HG03558 (cell line): ENCODE data around the gene FOXF2.

Source experiments
- ATAC-seq: cut with Tn5 transposase; IDR thresholded peaks from one replicate; pipeline ENCODE4 v1.9.1; 2021; ENCODE audit warnings: moderate number of reproducible peaks; ENCODE audit not compliant: unreplicated experiment; ENCODE audit errors: extremely low read depth

The FOXF2 gene

DNA sequence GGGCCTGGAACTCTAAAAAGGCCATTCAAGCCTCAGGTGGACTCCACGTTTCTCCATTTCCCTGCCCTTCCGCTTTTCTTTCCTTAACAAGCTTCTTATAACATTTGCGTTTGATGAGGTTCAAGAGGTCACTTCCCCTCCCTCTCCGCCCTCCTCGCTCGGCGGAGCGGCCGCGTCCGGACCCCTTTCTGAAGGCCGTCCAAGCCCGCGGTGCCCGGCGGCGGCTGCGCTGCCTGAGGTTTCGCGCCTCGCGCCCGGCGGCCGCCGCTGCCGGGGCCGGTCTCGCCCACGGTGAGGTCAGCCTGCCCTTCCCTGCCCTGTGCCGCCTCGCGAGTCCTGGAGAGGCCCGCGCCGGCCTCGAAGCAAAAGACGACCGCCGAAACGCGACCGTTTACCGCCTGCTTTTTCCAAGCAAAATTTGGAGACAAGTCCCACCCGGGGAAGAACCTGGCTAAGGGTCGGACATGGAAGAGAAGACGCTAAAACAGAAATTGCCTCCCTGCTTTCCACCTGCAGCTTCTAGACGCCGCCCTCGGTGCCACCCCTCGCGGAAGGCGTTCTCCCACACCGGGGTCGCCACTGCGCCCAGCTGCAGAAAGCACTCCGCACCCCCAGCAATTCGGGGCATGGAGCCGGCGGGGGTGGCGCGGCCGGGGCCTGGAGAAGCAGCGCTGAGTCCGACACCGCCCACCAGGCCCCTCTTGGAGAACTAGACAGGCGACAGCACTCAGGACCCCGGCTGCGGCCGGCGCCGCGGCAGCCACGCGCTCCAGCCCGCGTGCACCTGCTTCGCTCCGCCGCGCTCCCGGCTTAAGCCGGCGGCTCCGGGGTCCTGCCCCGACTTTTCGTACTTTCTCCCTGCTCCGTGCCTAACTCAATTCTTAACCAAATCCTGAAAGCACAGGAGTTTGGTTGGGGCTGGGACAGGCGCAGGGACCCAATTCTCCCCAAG is 11.0 kb upstream of the FOXF2 start:
- no peak for ATAC-seq

DNA sequence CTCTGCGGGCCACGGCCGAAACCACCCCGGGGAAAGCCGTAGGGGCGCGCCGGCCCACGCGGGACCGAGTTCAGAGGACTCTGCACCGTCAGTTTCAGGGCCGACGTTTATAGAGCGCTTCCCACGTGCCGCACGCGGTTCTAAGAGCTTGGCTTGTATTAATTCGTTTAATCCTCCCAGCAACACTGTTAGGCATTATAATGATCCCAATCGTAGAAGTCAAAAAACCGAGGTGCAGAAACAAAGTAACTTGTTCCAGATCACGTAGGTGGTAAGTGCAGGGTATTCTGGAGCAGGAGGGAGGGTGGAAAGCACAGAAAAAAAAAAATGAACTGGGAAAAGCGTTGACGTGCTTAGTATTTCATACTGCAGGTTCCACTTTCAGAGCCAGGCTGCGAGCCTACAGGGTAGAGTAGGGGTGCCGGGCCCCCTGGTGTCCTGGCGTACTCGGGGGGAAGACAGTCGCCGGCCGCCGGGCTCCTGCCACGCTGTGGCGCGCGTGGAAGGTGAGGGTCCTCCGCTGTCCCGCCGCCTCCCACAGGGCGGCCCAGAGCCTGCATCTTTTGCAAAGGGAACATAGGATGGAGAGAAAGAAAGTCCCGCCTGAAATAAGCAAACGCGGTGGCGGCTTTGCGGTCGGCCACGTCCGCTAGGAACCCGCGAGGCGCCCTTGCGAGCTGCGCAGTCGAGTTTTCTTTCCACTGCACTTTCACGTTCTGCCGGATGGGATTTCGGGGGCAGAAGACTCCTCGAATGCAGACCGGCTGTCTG is 10.2 kb upstream of the FOXF2 start:
- ATAC-seq = no peak

DNA sequence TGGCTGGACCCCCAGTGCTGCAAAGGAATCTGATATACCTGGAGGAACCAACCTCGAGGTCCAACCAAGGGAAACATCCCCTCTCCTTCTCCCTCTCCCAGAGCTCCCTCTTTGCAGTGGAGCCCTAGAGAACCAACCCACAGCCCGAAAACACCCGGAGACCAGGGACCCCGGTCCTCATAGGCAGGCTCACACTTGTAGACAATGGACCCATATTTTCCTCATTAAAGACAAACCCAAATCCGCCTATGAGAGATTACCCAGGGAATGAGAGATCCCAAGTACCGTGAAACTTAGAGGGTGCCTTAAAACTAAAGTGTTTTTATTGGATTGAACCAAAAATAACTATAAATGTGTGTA is 9.6 kb upstream of the FOXF2 start:
- ATAC-seq = no peak

DNA sequence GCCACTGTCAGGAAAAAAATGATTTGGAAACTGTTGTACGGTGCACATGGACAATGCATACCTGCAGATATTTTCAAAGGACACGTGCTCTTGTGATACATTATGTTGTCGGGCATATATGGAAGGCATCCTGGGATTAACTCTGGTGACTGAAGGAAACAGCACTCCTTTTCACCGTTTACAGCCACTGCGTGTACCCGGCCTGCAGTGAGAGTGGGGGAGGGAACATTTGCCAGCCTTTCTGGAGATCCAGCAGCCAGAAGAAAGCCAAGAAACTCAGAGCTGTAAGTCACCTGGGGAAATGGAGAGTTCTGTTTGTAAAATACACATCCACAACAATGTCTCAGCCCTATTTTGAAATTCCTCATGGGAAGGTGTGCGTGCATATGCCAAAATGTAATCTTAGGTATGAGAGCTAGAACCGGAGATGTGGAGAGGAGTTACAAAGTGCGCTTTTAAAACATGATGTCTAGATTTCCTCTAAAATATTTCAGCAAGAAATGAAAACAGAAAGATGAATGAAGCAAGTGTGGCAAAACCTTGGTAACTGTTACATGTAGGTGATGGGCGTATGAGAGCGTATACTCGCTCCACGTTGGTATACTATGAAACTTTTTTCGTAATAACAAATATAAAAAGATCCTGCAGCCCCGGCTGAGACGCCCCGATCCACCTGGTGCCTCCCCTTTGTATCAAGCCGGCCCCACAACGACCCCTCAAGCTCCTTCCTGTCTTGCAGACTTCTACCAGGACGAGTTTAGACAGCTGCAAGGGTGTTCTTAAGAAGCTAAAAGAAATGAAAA is 8.6 kb upstream of the FOXF2 start:
- no peak for ATAC-seq

DNA sequence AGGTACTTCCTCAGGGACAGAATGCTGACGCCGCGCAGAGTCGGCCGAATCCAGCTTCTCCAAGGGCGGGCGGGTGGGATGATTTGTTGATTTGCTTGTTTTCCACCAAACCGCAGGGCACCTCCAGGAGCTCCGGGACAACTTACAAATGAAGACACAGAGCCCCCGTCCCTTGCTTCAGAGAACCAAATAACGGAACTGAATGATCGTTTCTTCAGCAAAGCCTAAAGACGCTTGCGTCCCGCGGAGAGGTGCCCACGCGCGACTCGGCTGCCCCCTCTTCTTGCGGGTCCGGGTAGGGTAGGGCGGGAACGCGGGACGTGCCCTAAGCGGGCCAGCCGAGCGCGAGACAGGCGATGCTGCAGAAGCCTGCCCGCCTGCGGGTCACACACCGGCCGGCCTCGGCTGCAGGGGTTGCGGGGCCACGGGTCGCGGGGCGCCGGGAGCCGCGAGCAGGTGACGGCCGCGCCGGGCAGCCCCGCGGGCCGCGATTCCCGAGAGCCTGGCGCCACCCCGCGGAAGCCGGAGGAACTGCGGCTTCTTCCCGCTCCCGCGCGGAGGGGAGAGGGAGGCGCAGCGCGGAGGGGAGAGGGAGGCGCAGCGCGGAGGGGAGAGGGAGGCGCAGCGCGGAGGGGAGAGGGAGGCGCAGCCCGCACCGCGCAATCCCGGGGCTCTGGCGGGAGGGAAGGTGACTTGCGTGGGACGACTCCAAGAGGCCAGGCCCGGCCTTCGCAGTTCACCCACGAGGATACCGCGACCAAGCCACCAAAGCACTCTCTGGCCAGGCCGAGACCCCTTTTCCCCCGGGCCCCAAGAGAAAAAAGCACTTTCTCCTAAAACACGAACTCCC is 7.7 kb upstream of the FOXF2 start:
- ATAC-seq = no peak

GRCh38 chr6:1382331-1382882 is 7.0 kb upstream of the FOXF2 start:
- ATAC-seq = no peak

- ATAC-seq = no peak
Measured at GRCh38 chr6:1382883-1383728, 6.3 kb upstream of the FOXF2 start.

GRCh38 chr6:1383729-1384548 is 5.4 kb upstream of the FOXF2 start:
- ATAC-seq = no peak

DNA sequence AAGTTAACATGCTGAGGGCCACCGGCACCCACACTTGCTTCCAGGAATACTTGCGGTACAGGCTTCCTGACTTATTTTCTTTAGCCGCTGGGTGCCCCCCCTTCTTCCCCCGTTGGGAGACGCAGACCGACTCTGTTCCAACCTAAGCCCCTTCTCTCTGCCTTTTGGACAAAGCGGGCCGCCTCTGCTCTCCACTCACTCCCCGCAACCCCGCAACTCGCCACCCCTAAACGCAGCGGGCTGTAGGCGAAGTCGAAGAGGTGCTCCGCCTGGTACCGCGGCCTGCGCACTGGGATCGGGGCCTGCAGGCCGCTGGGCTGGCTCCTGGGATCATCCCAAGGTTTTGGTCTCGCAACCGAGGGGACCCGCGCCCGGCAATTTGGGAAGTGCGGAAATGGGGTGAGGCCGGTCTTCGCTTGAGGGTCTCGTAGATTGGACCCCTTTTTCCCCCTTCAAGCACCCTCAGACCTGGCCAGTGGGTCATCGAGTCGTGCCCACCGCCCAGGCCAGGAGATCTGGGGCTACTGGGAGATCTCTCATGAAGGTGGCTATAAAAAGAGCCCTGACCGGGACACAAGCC is 4.7 kb upstream of the FOXF2 start:
- ATAC-seq = no peak

- ATAC-seq = no peak
Measured at GRCh38 chr6:1385129-1386037, 4.0 kb upstream of the FOXF2 start.

GRCh38 chr6:1386038-1386709 is 3.2 kb upstream of the FOXF2 start:
- ATAC-seq = no peak

- ATAC-seq = no peak
Measured at GRCh38 chr6:1387538-1387875, 1.9 kb upstream of the FOXF2 start.

DNA sequence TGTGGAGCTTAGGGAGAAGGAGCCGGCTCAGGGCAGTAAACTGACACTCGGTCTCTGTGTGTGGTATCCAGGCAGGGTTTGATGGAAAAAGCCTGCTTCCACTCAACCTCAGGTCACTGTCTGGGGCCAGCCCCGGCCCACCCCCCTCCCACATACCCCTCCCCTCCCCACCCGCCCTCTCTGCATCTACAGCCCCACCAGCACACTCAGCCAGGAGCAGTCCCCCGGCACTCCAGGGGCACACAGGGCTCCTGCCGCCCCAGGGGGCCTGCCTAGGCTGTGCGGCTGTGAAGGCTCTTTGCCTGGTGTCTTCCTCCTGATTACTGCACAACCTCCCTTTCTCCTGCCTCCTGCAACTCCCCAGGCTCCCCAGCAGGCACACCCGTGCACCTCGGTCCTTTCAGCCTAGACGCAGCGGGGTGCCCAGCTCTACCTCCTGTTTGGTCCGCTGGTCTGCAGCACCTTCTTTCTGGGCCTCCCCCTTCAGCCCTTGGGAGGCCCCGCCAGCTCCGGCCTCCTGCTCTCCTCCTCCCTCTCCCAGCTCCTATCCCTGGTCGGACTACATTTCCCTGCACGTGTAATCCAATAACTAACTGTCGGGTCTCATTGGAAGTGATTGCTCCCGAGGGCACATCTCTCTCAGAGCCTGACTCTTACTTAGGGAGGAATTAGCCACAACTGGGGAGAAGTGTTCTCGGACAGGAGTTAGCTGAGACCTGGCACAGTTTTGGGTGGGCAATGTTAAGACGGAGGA is 1.3 kb upstream of the FOXF2 start:
- ATAC-seq = no peak

DNA sequence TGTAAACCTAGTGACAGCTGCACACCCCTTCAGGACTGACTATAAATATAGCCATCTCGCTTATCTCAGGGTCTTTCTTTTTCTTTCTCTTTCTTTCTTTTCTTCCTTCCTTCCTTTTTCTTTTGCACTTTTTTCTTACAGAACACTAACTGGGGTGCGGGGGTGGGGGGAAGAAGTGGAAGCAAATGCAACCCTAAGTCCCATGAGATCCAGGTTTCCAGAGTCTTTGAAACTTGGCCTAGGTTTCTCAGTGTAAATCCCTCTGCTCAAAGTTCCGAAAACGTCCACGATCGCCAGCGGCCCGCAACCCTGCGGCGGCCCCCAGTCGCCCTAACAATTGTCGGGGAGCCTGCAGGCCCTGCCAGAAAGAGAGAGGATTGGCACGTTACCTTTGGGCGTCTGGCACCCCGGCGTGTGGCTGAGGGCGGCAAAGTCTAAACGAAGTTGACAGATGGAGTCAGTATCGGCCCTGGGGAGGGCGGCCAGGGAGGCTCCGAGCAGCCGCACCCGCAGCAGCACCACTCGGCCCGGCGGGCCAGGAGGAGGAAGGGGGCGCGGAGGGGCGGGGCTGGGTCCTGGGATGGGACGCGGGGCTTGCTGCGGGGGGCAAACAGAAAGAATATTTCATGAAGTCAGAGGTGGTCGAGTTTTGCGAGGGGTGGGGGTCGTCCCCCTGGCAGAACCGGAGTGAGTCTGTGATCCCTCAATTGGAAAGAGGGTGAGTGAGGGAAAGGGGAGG is 577 bp upstream of the FOXF2 start:
- no peak for ATAC-seq
